ENCODE results near the gene RNF34.

The RNF34 gene

DNA sequence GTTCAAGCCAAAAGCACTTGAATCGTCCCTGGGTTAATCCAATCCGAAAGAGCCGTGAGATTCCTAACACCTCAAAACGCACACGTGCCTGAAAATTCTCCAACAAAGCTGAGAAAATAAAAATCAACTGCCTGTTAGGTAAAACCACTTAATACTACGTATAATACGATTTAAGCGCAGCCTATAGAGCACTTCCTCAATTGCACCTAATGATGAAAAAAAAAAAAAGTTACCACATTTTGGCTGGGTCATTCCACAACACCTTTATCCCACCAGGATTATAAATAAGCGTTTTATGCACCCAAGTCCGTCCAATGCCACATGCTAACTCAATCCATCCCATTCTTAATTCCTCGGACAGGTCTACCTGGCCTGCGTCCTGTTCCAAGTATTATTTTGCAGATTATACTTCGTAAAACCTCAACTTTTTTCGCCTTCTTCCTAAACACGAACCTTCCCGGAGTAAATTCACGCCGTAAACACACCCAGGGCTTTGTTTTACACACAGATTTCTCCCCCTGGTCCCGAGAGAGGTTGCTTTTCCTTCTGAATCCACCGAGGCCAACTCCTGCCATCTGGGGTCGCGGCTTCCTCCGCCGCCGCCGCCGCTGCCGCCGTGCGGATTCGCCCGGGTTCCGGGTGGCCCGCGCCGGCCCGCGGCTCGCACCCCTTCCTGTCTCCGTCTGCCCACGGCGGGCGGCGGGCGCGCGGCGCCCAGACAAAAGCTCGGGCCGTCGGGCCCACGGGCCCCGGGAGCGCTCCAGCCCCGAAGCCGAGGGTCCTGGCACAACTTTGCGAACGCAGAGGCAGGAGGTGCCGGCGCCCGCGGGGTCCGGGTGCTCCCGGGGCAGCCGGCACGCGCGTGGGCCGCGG, 66.2 kb downstream of the RNF34 start:
- DNase-seq (ENCODE audit: low read depth in 2 of 3, low spot score in 1 of 3): peak in 1 of 3 donors; percentile 16

DNA sequence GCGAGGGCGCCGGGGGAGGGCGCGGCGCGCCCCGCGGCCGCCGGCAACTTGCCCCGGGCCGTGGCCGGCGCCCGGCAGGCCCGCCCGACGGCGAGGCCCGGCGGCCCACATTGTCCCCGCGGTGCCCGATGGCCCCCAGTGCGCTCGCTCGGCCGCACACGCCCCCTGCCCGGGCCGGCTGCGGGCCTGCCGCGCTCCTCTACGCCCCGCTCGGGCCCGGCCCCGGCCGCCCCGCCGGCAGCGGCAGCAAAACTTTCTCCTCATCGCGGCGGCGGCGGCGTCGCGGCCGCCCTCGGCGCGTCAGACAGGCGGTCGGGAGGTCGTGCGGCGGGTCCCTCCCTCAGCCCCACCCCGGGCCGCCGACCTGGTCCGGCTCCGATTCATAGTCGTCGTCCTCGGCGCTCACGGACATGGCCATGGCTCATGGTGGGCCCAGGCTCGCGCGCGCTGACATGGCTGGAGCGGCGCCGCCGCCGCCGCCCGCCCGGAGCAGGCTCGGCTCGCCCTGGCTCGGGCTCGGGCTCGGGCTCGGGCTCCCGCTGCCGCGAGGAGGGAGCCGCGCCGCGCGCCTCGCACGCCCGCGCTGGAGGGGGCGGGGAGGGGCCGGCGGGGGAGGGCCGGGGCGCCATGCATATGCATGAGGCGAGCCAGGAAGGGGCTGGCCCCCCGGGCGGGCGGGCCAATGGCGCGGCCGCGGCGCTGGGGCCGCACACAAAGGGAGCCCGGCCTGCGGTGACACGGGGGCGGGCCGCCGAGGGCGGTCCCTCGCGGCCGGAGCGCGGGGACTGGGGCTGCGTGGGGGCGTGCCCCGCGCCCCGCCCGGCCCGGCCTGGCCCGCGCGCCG, 67.1 kb downstream of the RNF34 start:
- peak; percentile 73 to 89 (median 77) for DNase-seq (ENCODE audit: low read depth in 2 of 3, low spot score in 1 of 3)

DNA sequence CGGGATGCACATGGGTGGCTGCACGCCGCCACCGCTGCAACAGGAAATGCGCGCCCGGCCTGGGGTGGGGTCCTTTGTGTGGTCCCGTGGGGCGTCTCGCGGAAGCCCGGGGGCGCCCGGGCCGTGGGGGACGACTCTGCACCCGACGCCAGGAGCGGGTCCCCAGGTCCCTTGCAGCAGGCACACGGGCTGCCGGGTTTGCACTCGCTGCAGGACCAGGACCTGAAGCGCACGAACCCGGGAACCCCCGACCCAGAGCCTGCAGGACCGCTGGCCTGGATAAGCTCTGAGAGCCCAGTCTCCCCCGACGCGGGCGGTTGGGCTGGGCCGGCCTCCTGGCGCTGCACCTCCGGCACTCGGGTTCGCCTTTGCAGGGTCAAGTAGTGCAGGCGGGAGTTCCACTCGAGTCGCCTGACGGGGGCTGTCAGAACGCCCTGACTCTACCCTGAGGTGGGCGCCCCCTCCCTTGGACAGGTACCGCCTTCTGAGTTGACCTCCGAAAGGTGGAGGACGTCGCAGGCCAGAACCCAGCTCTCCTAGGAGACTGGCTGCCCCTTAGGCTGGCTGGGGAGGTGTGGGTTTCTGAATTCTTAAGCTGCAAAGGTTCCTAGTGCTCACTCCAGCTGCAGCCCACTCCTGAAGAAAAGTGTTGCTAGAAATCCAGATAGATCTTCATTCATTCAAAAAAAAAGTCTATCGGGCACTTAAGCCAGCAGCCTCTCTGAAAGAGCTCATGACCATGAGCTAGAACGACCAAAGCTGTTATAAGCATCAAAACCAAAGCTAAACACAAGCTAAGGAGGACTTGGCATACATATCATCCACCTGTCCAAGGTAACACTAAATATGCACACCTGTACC, 68.0 kb downstream of the RNF34 start:
- no peak for DNase-seq (ENCODE audit: low read depth in 2 of 3, low spot score in 1 of 3)

DNA sequence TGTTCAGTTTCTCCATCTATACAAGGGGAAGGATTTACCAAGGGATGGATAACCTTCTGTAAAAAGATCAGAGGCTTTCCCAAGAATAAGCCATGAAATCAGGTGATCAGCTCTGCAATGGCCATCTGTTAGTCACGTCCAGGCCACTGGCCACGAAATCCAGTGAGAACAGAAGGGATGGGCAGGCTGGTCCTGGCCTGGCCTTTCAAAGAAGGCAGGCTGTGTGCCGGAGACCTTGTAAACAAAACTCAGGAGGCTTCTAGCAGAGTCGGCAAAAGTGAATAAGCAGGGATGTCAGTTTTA, 68.5 kb downstream of the RNF34 start:
- DNase-seq (ENCODE audit: low read depth in 2 of 3, low spot score in 1 of 3): no peak

DNA sequence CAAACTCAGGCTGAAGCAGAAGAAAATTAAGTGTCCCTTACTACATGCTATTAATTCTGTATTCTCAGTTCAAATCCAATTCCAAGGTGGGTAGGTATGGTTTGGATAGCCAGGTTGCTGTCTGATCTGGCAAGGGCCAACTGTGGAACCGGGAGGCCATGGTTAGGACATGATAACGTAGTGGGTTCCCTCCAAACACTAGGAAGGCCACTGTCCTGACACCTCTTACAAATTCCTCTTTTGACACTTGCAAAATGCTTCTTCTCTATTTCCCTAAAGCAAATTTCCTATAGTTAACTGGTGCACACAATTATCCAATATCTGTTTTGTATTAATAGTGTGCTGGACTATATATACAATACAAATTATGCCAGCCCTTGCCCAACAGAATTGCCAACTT, 70.8 kb downstream of the RNF34 start:
- no peak for DNase-seq (ENCODE audit: low read depth in 2 of 3, low spot score in 1 of 3)

DNA sequence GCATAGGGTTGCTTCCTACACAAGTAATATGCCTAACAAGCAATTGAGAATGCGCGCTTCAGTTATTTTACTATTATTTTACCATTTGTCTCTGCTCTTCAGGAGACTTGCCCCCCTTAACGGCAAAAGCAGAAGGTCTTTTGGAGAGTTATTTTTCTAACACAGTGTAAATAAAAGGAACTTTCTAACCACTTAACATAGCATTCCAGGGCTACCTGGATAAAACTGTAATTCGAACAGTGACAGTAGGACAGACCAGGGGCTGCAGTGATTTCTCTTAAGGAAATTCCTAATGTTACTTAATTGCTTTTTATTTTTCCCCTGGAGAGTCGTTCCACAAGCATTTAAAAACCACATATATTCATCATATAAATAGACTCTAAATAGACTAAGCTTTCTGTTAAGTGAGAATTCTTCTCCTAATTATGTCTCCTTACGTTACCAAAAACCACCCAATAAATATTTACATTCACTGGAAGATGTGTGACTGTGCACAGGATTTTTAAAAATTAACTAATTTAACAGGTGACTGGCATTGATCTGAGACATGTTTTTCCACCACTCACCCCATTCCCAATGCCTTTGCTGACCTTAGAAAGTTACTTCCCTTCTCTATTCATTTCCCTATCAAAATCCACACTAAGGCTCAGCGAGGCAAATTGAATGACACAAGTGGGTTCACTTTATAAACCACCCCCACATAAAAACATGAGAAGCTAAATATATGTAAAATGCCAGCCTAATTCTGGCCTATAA, 72.4 kb downstream of the RNF34 start:
- no peak for DNase-seq (ENCODE audit: low read depth in 2 of 3, low spot score in 1 of 3)
